NCI-H2196 (cell line): ENCODE measurements around the gene IRF9.

ENCODE experiments used
- DNase-seq: peaks from one replicate; lab custom pipeline; 2025; ENCODE audit not compliant: unreplicated experiment; lab: John Stamatoyannopoulos, UW

Gene IRF9

GRCh38 chr14:24160850-24161804 lies at the start of gene IRF9:
TSS of gene IRF9 (plus strand) at chr14:24161265. CDS start at chr14:24162145, 880 bp downstream.
- peak; percentile 99 for DNase-seq

- peak; percentile 54 for DNase-seq
Measured at GRCh38 chr14:24113379-24113800, 47.7 kb upstream of the IRF9 start.

- DNase-seq = peak; percentile 90
Measured at GRCh38 chr14:24113801-24114531, 47.1 kb upstream of the IRF9 start.

- DNase-seq = peak; percentile 99
Measured at GRCh38 chr14:24114532-24115421, 46.3 kb upstream of the IRF9 start, which contains the start of the genes DCAF11 and NRL. TSS of gene DCAF11 (plus strand) at chr14:24114777. CDS start at chr14:24115595, 818 bp downstream. TSS of gene NRL (minus strand) at chr14:24114949. CDS start at chr14:24082848, 32,101 bp downstream.

- DNase-seq = no peak
Measured at GRCh38 chr14:24115422-24116127, 45.5 kb upstream of the IRF9 start.

DNA sequence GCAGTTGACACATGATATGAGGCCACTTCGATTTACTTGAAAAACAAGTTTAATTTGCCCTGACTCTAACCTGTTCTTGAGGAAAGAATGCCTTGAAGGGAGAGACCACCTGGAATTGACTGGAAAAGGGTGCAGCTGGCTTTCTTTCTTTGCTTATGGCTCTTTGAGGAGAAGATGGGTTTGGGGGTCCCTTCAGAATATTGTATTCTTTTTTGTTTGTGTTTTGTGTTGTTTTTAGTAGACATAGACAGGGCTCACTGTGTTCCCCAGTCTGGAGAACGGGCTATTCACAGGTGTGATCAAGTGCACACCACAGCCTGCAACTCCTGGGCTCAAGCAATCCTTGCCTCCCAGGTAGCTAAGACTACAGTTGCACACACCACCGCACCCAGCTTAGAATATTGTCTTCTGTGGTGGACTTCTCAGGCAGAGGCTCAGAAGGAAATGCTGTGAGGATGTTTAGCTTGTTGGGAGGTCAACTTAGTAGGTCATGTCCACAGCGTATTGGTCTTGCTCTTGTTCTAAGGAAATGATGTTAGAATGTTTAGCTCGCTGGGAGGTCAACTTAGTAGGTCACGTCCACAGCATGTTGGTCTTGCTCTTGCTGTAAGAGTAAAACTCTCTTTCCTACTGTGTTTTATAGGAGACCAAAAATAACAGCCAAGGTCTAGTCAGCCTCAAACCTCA lies 44.8 kb upstream of the IRF9 start:
- DNase-seq = no peak

DNA sequence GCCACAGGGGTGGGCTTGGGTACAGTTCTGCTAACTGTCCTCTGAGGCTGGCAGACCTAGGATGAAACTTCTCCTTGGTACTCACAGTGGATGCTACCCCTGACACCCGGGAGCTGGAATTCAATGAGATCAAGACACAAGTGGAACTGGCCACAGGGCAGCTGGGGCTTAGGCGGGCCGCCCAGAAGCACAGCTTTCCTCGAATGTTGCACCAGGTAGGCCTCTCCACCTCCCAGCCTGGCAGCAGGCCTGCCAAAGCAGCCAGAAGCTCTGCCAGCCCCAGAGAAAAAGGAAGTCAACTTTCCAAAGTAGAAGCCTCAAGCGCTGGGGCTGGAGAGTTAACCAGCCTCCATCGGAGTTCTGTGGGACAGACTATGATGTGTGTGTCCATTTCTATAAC lies 43.9 kb upstream of the IRF9 start:
- DNase-seq = no peak

GRCh38 chr14:24119691-24120090 lies 41.4 kb upstream of the IRF9 start:
- DNase-seq = no peak

GRCh38 chr14:24121210-24121609 lies 39.9 kb upstream of the IRF9 start:
- DNase-seq = no peak

- DNase-seq = no peak
Measured at GRCh38 chr14:24122416-24122815, 38.6 kb upstream of the IRF9 start.

DNA sequence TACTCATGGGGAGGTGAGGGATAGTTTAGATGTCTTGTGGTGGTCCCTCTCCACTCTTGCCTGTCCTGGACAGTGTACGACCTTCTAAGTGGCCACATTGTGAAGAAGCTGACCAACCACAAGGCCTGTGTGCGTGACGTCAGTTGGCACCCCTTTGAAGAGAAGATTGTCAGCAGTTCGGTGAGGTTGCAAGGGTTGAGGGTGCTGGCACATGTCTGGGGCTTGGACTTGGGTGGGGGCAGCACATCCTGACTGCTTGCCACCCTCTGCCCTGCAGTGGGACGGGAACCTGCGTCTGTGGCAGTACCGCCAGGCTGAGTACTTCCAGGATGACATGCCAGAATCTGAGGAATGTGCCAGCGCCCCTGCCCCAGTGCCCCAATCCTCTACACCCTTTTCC lies 38.2 kb upstream of the IRF9 start:
- no peak for DNase-seq

- DNase-seq = no peak
Measured at GRCh38 chr14:24123424-24124417, 37.3 kb upstream of the IRF9 start.

DNA sequence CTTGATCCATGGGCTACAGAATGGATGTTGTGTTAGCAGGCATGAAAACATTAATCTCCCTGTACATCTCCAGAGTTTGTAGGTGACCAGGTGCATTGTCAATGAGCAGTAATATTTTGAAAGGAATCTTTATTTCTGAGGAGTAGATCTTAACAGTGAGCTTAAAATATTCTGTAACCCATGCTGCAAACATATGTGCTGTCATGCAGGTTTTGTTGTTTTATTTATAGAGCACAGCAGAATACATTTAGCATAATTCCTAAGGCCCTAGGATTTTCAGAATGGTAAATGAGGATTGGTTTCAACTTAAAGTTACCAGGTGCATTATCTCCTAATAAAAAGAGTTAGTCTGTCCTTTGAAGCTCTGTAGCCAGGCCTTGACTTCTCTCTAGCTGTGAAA lies 34.1 kb upstream of the IRF9 start:
- DNase-seq = no peak

DNA sequence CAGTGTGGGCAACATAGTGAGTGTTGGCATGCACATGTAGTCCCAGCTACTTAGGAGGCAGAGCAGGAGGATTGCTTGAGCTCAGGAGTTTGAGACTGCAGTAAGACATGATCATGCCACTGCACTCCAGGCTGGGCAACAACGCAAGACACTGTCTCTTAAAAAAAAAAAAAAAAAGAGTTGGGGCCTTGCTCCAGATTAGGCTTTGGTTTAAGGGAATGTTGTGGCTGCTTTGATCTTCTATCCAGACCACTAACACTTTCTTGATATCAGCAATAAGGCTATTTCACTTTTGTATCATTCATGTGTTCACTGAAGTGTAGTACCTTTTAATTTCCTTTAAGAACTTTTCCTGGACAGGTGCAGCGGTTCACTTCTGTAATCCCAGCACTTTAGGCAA lies 33.4 kb upstream of the IRF9 start:
- no peak for DNase-seq

DNA sequence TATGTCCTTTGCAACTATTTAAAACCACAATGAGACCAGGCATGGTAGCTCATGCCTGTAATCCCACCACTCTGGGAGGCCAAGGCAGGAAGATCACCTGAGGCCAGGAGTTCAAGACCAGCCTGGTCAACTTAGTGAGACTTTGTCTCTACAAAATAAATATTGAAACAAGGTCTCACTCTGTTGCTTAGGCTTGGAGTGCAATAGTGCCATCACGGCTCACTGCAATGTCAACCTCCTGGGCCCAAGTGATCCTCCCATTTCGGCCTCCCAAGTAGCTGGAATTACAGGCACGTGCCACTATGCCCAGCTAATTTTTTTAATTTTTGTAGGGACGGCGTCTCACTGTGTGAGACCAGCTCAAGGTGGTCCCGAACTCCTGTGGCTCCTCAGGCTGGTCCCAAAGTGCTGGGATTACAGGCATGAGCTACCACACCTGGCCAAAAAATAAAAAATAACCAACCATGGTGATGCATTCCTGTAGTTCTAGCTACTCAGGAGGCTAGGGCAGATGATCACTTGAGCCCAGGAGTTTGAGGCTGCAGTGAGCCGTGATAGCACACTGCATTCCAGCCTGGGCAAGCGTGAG lies 31.6 kb upstream of the IRF9 start:
- DNase-seq = no peak

GRCh38 chr14:24130380-24130716 lies 30.7 kb upstream of the IRF9 start, which contains the start of gene FITM1:
TSS of gene FITM1 (plus strand) at chr14:24130659. CDS start at chr14:24131564, 905 bp downstream.
- no peak for DNase-seq

DNA sequence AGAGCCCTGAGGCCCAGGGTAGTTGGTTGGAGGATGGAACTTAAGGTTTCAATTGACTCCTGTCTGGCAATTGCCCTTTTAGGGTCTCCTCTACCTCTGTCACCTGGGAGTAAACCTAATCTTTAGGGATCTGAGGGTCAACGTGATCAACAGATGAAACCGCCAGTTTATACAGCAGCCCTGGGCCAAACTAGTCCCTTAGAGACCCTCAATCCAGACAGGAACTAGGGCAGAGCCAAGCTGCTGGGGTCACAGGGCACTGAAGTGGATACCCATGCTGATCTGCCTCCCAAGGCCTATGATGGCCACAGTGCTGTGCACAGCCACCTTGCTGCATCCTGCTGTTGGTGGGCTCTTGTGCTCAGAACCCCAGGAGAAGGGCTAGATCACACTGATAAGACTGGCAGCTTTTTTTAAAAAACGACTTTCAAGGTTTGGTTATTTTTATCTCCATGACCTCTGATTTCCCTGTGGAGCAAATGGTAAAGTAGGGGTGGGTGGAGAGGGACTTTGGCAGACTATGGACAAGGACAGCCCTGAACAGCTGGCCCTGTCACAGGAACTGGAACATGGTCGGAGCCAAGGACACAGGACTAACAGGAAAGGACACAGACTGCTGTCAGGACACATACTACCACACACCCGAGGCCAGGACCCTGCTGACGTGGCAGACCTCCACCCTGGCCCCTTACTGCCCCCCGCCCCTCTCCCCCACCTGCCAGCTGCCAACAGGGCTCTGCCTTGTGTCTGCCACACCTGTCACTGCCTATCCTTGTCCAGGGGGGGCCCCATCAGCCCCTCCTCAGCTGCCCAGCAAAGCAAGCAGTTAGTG lies 30.1 kb upstream of the IRF9 start:
- DNase-seq = no peak
